Transverse colon (tissue), 4 donors: ENCODE results near the gene WLS. TPM values are rescaled to one million over a fixed set of nuclear protein-coding genes. Genes with fewer than 3 reads are reported as not detected.

ENCODE experiments used
- DNase-seq: peaks from one replicate; pipeline ENCODE4 v3.0.0-alpha.2; 2019
- H3K27ac ChIP-seq, 4 donors: fragments of 200-600 bp; sonication (generic); 2 replicates each; pipeline ENCODE4 v1.5.1; 2016 to 2018; ENCODE audit warnings: inconsistent platforms in 4 of 4
- H3K27me3 ChIP-seq: fragments of 200-600 bp; sonication (generic); 2 replicates; pipeline ENCODE4 v1.5.1; 2017; ENCODE audit warnings: inconsistent platforms
- H3K36me3 ChIP-seq, 4 donors: fragments of 200-600 bp; sonication (generic); 2 replicates each; pipeline ENCODE4 v1.5.1; 2017 to 2019; ENCODE audit warnings: inconsistent platforms in 4 of 4
- H3K4me1 ChIP-seq, 4 donors: fragments of 200-600 bp; sonication (generic); 2 replicates each; pipeline ENCODE4 v1.5.1; 2017 to 2020; ENCODE audit warnings: inconsistent platforms in 4 of 4
- H3K4me3 ChIP-seq, 4 donors: fragments of 200-600 bp; sonication (generic); 1 replicate in 1 of 4; 2 replicates in 3 of 4; pipeline versions ENCODE4 v1.5.1 to v1.6.1; 2017 to 2019; ENCODE audit warnings: inconsistent platforms in 4 of 4
- H3K9me3 ChIP-seq, 2 donors: fragments of 200-600 bp; sonication (generic); 2 replicates each; pipeline ENCODE4 v1.5.1; 2017 to 2019; ENCODE audit warnings: inconsistent platforms in 2 of 2
- CTCF ChIP-seq, 5 experiments: fragments of 200-600 bp in 3 of 5; fragments of 450-650 bp in 2 of 5; sonication (generic) in 3 of 5; IDR thresholded peaks; 1 replicate in 2 of 5; 2 replicates in 3 of 5; pipeline ENCODE4 v1.5.1; 2016 to 2017; ENCODE audit warnings: antibody characterized with exemption in 5 of 5, inconsistent platforms in 3 of 5, mild to moderate bottlenecking in 2 of 5, moderate library complexity in 1 of 5
- EP300 ChIP-seq: sonication (generic); formaldehyde crosslinking; IDR thresholded peaks from one replicate; pipeline ENCODE4 v1.6.1; 2017; ENCODE audit warnings: antibody characterized with exemption, low read depth
- POLR2A ChIP-seq: fragments of 450-650 bp; IDR thresholded peaks from one replicate; pipeline ENCODE4 v1.6.1; 2016; ENCODE audit warnings: antibody characterized with exemption, mild to moderate bottlenecking, moderate library complexity
- POLR2AphosphoS5 ChIP-seq, 3 donors: sonication (generic); formaldehyde crosslinking; IDR thresholded peaks; one replicate each; pipeline ENCODE4 v1.6.1; 2016; ENCODE audit warnings: antibody characterized with exemption in 3 of 3
- WGBS, 2 donors: methylation state at CpG; one replicate each; pipeline ENCODE4 v1.1.5; 2018; ENCODE audit warnings: low coverage in 1 of 2; 5-methylcytosine and 5-hydroxymethylcytosine counted together
- in situ Hi-C, 4 donors: fragments of 200-750 bp; cut with MboI; loops; one replicate each; pipeline versions ENCODE4 v1.15.0 to v1.15.1; 2017; ENCODE audit warnings: low sequenced_read_pairs in 3 of 4, low pct_ligation_motif_present in 1 of 4, low pct_unique_long_range_greater_than_20kb in 1 of 4
- intact Hi-C: fragments of 100-400 bp; cut with DNase I; formaldehyde crosslinking; loops from one replicate; pipeline ENCODE4 v1.15.1; 2023; ENCODE audit warnings: low total_unique reads
- total RNA-seq, 4 donors: library from RNA; depleted of rRNA; stranded (reverse); fragments of >200 nt; gene quantifications; one replicate each; pipeline ENCODE4 v1.1.0, GENCODE V29; 2016

The WLS gene
- total RNA-seq, 4 donors from 2014 or later: 69.9 to 117 (median 98.7) TPM

GRCh38 chr1:68140536-68140935 lies 91.8 kb downstream of the WLS start:
- 61 to 83% methylated on average over 1 to 4 of the region's 4 CpGs for WGBS, 2 donors
- H3K36me3 ChIP-seq: peaks cover 0 to 9% (median 2%) of the 10 kb centered on the region in 4 donors
- intact Hi-C loops (no loop called here), in situ Hi-C loops (no loop called here)
- H3K4me1 ChIP-seq: peaks cover 0 to 40% (median 12%) of the 10 kb centered on the region in 4 donors
- peak overlapping the region; percentile 45 to 71 (median 65) for H3K27ac ChIP-seq
- no peak for DNase-seq
- H3K4me3 ChIP-seq: no peak overlapping the region
- no peak for TF ChIP-seq EP300
- TF ChIP-seq POLR2A: no peak
- TF ChIP-seq CTCF (IDR thresholded peaks at IDR 0.05): no peak
- no peak for TF ChIP-seq POLR2AphosphoS5 (IDR thresholded peaks at IDR 0.05)
- H3K9me3 ChIP-seq: no peaks in the 10 kb centered on the region
- H3K27me3 ChIP-seq: no peaks in the 10 kb centered on the region

GRCh38 chr1:68136187-68136586 lies 96.1 kb downstream of the WLS start:
- H3K4me1 ChIP-seq: peaks cover 0 to 7% (median 1%) of the 10 kb centered on the region in 4 donors
- no peak overlapping the region for H3K4me3 ChIP-seq
- 60 to 87% methylated on average over 1 to 2 of the region's 2 CpGs for WGBS, 2 donors
- H3K27ac ChIP-seq: no peak overlapping the region
- H3K9me3 ChIP-seq: no peaks in the 10 kb centered on the region
- intact Hi-C loops: no loop called here
- peaks cover 0 to 7% (median 2%) of the 10 kb centered on the region in 4 donors for H3K36me3 ChIP-seq
- TF ChIP-seq CTCF (IDR thresholded peaks at IDR 0.05) (no peak), POLR2AphosphoS5 (IDR thresholded peaks at IDR 0.05) (no peak), POLR2A (no peak), EP300 (no peak)
- DNase-seq: no peak
- in situ Hi-C loops: no loop called here
- no peaks in the 10 kb centered on the region for H3K27me3 ChIP-seq

GRCh38 chr1:68132426-68133130 lies 99.7 kb downstream of the WLS start:
- intact Hi-C loops: no loop called here
- WGBS, 2 donors: 92 to 100% methylated on average over 5 to 8 of the region's 8 CpGs

GRCh38 chr1:68131261-68131660 lies 101.1 kb downstream of the WLS start:
- no peak overlapping the region for H3K27ac ChIP-seq
- DNase-seq: no peak
- 72% methylated on average over 3 of the region's 3 CpGs; no CpG with 5 or more reads in 1 of the 2 donors for WGBS, 2 donors
- H3K9me3 ChIP-seq: no peaks in the 10 kb centered on the region
- no peak overlapping the region for H3K4me3 ChIP-seq
- no peaks in the 10 kb centered on the region for H3K27me3 ChIP-seq
- intact Hi-C loops (no loop called here), in situ Hi-C loops (no loop called here)
- peaks cover 0 to 13% (median 2%) of the 10 kb centered on the region in 4 donors for H3K36me3 ChIP-seq
- H3K4me1 ChIP-seq: peaks cover 0 to 11% (median 0%) of the 10 kb centered on the region in 4 donors
- TF ChIP-seq POLR2A: no peak
- TF ChIP-seq POLR2AphosphoS5 (IDR thresholded peaks at IDR 0.05): no peak
- TF ChIP-seq CTCF (IDR thresholded peaks at IDR 0.05): no peak
- no peak for TF ChIP-seq EP300

More at GRCh38 chr1:68132426-68133130, 99.7 kb downstream of the WLS start:
- Histone ChIP-seq H3K27ac (no peak overlapping the region), H3K9me3 (no peaks in the 10 kb centered on the region), H3K4me1 (peaks cover 0 to 11% (median 0%) of the 10 kb centered on the region in 4 donors), H3K27me3 (no peaks in the 10 kb centered on the region), H3K36me3 (peaks cover 0 to 7% (median 1%) of the 10 kb centered on the region in 4 donors), H3K4me3 (no peak overlapping the region)
- TF ChIP-seq EP300 (no peak), CTCF (IDR thresholded peaks at IDR 0.05) (no peak), POLR2AphosphoS5 (IDR thresholded peaks at IDR 0.05) (no peak), POLR2A (no peak)
- DNase-seq: no peak
- in situ Hi-C loops: no loop called here
